K562 (cell line): ENCODE results near the gene NUP205. TPM values are rescaled to one million over a fixed set of nuclear protein-coding genes. Genes with fewer than 3 reads are reported as not detected.

ENCODE experiments used
- ARID1B ChIP-seq: fragments of 450-650 bp; IDR thresholded peaks from 2 replicates; pipeline ENCODE4 v1.6.1; 2016; ENCODE audit warnings: antibody characterized with exemption, mild to moderate bottlenecking, inconsistent platforms
- BHLHE40 ChIP-seq: IDR thresholded peaks from 2 replicates; pipeline ENCODE4 v1.6.1; 2011; ENCODE audit warnings: low read length, improper control_type of control experiment
- CHD7 ChIP-seq: fragments of 200-600 bp; sonication (generic); IDR thresholded peaks from one replicate; pipeline ENCODE4 v1.6.1; 2012; ENCODE audit warnings: mild to moderate bottlenecking, low read depth, low read length, inconsistent platforms
- DACH1 ChIP-seq: fragments of 450-650 bp; IDR thresholded peaks from 2 replicates; pipeline ENCODE4 v1.6.1; 2018; ENCODE audit not compliant: partially characterized antibody
- E2F3 ChIP-seq: fragments of 250-450 bp; sonication (Bioruptor Pico); IDR thresholded peaks from 2 replicates; pipeline ENCODE4 v1.4.0; 2020; ENCODE audit warnings: mild to moderate bottlenecking
- FOXK2 ChIP-seq, 2 experiments: fragments of 450-650 bp; IDR thresholded peaks in 1 of 2; conservative IDR thresholded peaks in 1 of 2; 2 replicates each; pipeline ENCODE4 v1.6.1; 2016; ENCODE audit warnings: low read depth in 2 of 2, mild to moderate bottlenecking in 1 of 2
- KLF10 ChIP-seq: fragments of 250-450 bp; sonication (Bioruptor Pico); IDR thresholded peaks from 2 replicates; pipeline ENCODE4 v1.6.1; 2021; ENCODE audit warnings: matching md5 sums
- MCM3 ChIP-seq: fragments of 450-650 bp; IDR thresholded peaks from 2 replicates; pipeline ENCODE4 v1.6.1; 2016
- MTA1 ChIP-seq: fragments of 450-650 bp; IDR thresholded peaks from 2 replicates; pipeline ENCODE4 v1.6.1; 2017; ENCODE audit warnings: borderline replicate concordance
- SRSF9 ChIP-seq: fragments of 200-400 bp; formaldehyde crosslinking; IDR thresholded peaks from 2 replicates; pipeline ENCODE4 v1.6.1; 2017; ENCODE audit warnings: low read depth, low read length, borderline replicate concordance
- TEAD1 ChIP-seq, 2 experiments: fragments of 450-650 bp in 1 of 2; sonication (generic) in 1 of 2; formaldehyde crosslinking; IDR thresholded peaks; 2 replicates each; pipeline versions ENCODE4 v1.4.0 to v1.8.0; 2020 to 2022; ENCODE audit warnings: mild to moderate bottlenecking in 2 of 2, missing genetic modification reagents in 1 of 2
- ZFP30 ChIP-seq: fragments of 250-450 bp; sonication (Bioruptor Pico); IDR thresholded peaks from 2 replicates; pipeline ENCODE4 v1.8.0; 2022; ENCODE audit warnings: moderate library complexity, mild to moderate bottlenecking, inconsistent platforms, borderline replicate concordance
- ZNF121 ChIP-seq: sonication (generic); formaldehyde crosslinking; conservative IDR thresholded peaks from 2 replicates; pipeline ENCODE4 v1.8.0; 2022; ENCODE audit warnings: missing genetic modification reagents
- ZNF354B ChIP-seq: fragments of 250-450 bp; sonication (Bioruptor Pico); IDR thresholded peaks from 2 replicates; pipeline ENCODE4 v1.4.0; 2020
- polyA plus RNA-seq, 8 experiments: library from polyadenylated mRNA; depleted of rRNA in 4 of 8; stranded (reverse) in 5 of 8; unstranded in 3 of 8; fragments of >200 nt; fragmentation: Nextera tagmentation in 2 of 8; fragmentation: Illumina TruSeq in 1 of 8; extraction: Ambion mirVana in 2 of 8; extraction: Trizol in 1 of 8; gene quantifications; 2 replicates each; pipeline versions ENCODE4 v1.2.1 to v1.2.3, GENCODE V29; 2011 to 2014; ENCODE audit warnings: inconsistent platforms in 1 of 8, missing spikeins in 1 of 8
- total RNA-seq, 7 experiments: library from RNA; depleted of rRNA in 6 of 7; stranded (reverse); fragments of >200 nt in 6 of 7; fragmentation: Illumina TruSeq in 2 of 7; extraction: Trizol in 2 of 7; gene quantifications; 2 replicates each; pipeline versions ENCODE4 v1.2.1 to v1.2.3, GENCODE V29; 2011 to 2021; ENCODE audit warnings: low replicate concordance in 1 of 7
- TF ChIP-seq, protein P1 (sequence below): fragments of 450-650 bp; IDR thresholded peaks from 2 replicates; pipeline ENCODE4 v1.6.1; 2016; ENCODE audit warnings: missing biosample characterization, missing genetic modification characterization
- TF ChIP-seq, protein P2 (sequence below), 2 experiments: fragments of 200-800 bp in 1 of 2; sonication (Bioruptor generic) in 1 of 2; sonication (generic) in 1 of 2; formaldehyde crosslinking in 1 of 2; IDR thresholded peaks in 1 of 2; conservative IDR thresholded peaks in 1 of 2; 2 replicates each; pipeline versions ENCODE4 v1.5.0 to v1.6.1; 2016 to 2020; ENCODE audit warnings: missing compliant biosample characterization in 1 of 2, missing genetic modification characterization in 1 of 2, missing genetic modification reagents in 1 of 2

The NUP205 gene
- total and polyA plus RNA-seq, 9 of the 15 experiments (the other 6 are each of a cell fraction or from before 2014, with no cell fraction given): 101 to 282 (median 193) TPM

- TF ChIP-seq MTA1 (no peak), DACH1 (peak; percentile 73), SRSF9 (no peak), ZFP30 (CRISPR knock-in tag) (no peak), TEAD1 (CRISPR knock-in tag; IDR thresholded peaks at IDR 0.05) (no peak), ZNF354B (CRISPR knock-in tag) (no peak), BHLHE40 (no peak), MCM3 (no peak), ARID1B (peak; percentile 37; the same call in 1 of the 2 replicates), FOXK2 (conservative IDR thresholded peaks at IDR 0.05 in 1 of 2, IDR thresholded peaks at IDR 0.05 in 1 of 2; ENCODE audit: low read depth in 2 of 2) (0 out of 4 replicates have a peak, but pooled peaks of 1 of the 2 experiments have one; percentile 16), ZNF121 (CRISPR knock-in tag) (no peak), E2F3 (no peak), CHD7 (no peak), KLF10 (CRISPR knock-in tag) (no peak)
- TF ChIP-seq, protein P1, sequence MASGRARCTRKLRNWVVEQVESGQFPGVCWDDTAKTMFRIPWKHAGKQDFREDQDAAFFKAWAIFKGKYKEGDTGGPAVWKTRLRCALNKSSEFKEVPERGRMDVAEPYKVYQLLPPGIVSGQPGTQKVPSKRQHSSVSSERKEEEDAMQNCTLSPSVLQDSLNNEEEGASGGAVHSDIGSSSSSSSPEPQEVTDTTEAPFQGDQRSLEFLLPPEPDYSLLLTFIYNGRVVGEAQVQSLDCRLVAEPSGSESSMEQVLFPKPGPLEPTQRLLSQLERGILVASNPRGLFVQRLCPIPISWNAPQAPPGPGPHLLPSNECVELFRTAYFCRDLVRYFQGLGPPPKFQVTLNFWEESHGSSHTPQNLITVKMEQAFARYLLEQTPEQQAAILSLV: no peak
- TF ChIP-seq, protein P2, sequence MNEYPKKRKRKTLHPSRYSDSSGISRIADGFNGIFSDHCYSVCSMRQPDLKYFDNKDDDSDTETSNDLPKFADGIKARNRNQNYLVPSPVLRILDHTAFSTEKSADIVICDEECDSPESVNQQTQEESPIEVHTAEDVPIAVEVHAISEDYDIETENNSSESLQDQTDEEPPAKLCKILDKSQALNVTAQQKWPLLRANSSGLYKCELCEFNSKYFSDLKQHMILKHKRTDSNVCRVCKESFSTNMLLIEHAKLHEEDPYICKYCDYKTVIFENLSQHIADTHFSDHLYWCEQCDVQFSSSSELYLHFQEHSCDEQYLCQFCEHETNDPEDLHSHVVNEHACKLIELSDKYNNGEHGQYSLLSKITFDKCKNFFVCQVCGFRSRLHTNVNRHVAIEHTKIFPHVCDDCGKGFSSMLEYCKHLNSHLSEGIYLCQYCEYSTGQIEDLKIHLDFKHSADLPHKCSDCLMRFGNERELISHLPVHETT (CRISPR knock-in tag; conservative IDR thresholded peaks at IDR 0.05 in 1 of 2, IDR thresholded peaks at IDR 0.05 in 1 of 2): no peak
Measured at GRCh38 chr7:135519233-135519688, 38.5 kb upstream of the NUP205 start (continued).
